T-helper 2 cell (primary cell): ENCODE measurements around the gene BNIP5.
"Not testable (repeated sequence)": the region's sequence is repeated elsewhere in the genome, so short reads cannot be mapped to it uniquely, and the experiment has no call there.

Source experiments
- DNase-seq, 5 experiments: peaks; one replicate each; pipeline versions ENCODE4 v3.0.0 to v3.0.0-alpha.2; 2012 to 2022

BNIP5 gene

DNA sequence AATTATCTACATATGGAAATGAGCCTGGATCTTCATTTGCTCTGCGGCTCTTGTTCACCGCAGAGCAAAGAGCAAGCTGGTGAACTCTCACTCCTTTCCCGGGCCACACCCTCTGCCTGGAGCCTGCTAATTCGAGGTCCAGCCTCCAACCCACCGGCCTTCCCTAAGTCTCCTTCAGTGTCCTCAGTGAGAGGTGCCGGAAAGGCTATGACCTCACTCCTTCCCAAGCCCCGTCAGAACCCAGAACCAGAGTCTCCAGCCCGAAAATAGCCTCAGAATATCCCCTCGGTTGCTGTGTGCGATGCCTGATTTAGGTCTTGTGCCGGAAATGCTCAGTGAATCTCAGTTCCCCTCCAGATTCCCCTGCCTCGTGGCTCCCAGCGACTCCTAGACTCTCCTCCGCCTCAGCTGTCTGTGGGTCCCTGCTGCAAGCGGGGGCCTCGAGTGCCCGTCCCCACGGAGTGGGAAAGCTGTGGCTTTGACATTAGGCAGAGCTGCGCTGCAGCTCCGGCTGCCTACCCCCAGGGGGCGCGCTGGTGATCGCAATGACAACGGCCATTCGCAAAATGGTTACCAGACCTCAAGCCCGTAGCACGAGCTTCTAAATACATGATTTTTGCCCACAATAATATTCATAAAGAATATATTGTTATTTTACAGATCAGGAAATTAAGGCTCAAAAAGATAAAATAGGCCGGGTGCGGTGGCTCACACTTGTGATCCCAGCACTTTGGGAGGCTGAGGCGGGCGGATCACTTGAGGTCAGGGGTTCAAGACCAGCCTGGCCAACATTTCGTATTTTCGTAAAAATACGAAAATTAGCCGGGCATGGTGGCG, 4.1 kb upstream of the BNIP5 start:
- peak; percentile 41 to 64 (median 62) for DNase-seq

DNA sequence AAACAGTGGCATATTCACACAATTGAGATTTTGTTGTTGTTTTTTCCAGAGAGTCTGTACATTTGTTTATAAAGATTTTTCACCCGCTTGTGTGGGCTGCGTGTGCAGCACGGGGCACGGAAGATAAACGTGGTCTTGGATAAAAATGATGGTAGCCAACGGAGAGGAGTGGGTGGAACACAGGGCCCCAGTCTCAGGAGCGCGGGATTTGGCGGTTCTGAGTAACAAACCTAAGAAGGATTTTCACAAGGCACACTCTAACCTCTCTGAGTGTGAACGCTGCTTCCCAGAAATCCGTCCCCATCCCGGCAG, 3.6 kb upstream of the BNIP5 start:
- DNase-seq, result no peak

DNA sequence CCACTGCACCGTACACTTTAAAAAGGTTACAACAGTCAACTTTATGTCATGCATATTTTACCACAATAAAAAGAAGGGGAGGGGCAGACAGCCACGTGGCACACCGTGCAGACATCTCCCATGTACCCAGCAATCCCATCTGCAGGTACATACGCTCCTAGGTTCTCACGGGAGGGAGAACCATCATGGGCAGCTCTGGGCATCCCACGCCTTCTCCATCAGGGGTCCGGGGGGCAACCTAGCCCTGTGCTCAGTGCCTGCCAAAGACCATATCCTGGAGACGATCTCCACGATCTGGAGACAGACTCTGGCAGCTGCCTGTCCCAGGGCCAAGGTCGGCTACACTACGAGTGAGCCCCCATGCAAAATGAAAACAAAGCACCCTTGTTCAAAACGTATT, 2.5 kb upstream of the BNIP5 start:
- DNase-seq, result no peak

DNA sequence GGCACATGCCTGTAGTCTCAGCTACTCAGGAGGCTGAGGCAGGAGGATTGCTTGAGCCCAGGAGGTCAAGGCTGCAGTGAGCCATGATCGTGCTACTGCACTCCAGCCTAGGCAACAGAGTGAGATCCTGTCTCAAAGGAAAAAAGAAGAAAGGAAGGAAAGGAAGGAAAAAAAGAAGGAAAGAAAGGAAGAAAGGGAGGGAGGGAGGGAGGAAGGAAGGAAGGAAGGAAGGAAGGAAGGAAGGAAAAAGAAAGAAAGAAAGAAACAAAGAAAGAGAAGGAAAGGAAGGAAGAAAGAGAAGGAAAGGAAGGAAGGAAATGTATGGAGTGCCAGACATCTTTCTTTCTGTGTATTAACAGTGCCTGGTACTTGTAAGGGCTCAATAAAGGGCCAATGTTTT, 1.5 kb upstream of the BNIP5 start:
- DNase-seq, result not testable (repeated sequence)

DNA sequence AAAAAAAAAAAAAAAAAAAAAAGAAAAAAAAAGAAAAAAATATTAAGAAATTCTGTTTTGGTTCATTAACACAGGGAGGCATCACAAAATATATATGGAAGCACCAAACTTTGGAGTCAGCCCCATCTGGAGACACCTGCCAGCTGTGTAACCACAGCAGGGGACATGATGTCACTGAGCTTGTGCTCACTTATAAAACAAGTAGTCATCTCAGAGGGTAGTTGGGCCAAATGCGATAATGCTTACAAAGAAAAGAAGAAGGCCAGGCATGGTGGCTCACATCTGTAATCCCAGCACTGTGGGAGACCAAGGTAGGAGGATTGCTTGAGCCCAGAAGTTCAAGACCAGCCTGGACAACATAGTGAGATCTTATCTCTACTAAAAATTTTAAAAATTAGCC, 1.1 kb upstream of the BNIP5 start:
- DNase-seq, result no peak

DNA sequence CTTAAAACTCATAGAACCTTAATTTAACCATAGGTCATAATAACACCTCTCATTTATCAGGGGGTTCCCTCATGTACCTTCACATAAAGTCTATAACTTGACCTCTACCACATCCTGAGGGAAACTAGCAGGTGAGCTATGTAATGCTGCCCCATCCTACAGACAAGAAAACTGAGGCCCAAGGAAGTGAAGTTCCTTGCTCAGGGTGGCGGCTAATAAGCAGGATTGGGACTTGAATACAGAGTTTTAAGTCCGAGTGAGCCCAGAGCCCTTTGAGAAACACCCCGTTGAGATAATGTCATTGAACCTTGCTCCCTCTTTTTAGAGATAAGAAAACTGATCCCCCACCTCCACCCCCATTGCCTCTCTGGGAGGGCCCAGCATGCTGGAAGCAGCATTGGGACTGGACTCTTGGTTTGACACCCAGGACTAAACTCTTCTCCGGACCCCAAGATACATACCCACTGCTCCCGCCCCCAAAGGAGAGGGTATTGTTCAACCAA, 429 bp downstream of the BNIP5 start:
- DNase-seq, result no peak

DNA sequence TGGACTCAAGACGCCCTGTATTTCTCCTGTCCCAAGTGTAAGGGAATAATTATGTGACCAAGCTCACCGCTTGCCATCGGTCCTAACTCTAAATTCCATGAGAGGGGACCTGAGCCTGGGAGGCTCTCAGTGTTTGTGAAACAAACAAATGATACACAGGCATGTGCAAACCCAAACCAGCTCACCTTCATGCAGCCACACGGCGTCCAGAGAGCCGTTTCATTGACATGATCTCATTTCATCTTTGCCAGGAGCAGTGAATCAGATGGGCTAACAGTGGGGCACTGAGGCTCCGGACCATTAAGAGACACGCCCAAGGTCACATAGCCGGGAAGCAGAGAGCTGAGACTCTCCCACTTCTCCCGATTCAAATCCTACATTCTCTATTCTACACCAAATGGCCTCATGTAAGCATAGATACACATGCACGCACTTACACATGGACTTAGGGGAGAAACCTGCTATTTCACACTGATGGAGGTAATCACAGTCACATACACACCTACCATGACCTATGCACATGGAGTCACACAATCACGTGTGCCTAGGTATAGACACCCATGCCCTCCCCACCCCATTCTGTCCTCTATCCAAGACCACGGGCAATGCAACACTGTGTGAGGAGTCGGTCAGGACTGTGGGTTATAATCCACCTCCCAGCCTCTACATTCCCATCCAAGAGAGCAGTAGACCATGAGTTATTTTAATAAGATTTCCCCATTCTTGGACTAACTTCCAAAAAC, 1.1 kb downstream of the BNIP5 start:
- DNase-seq, result no peak

DNA sequence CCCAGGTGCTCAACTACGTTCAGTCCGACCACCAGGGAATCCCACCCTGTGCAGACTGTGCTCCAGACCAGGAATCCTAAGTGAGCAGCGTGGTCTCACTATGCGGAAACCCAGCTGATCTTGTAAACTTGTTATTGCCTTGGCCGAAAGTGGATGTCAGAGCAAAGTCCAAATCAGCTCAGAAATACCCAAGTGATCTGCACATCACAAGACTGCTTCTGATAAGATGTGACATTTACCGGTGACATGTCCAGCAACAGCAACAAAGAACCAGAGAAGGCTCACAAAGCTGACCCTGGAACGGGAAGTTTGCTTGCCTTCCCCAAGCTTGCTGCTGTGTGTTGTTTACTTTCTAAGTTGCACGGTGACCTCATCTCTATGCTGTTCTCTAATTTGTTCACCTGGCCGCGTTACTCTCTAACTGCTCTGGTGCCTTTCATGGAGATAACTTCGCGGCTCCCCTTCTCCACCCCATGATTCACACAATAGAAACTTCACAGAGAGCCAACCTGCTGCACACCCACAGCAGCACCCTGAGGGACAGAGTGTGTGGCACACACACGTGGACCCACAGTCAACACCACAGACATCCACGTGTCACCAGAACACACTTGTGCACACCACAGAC, 1.7 kb downstream of the BNIP5 start:
- no peak for DNase-seq

DNA sequence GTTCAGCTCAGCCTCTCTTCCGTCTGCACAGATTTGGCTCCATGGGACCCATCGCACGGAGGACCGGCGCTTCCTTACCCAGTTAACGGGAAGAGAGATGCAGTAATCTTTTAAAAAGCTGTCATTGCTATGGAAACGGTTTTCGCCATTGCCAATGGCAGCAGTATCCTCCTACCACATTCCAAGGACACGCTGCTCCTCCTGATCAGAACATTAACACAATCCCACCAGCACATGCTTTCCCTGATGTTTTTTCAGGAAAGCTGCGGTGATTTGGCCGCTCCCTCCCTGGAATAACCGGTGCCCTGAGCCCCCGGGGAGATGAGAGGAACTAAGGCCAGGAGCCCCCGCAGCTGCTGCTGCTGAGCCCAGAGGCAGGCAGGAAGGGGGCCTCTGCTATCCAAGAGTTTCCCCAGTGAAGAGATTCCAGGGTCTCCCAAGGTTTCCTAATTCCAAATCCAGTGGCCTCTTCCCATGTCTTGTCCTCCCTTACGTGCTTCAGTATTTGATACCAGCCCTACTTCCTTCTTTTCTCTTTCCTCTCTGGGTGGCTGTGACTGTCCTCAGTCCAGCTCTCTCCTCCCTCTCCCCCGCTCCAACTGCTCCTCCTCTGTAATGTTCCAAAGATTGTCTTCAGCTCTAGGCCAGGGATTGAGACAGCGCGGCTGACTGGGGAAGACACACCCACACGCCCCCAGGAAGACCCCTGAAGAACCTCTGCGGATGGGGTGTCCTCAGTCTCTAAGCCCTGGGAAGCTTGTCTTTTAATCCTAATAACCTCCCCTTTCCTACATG, 2.6 kb downstream of the BNIP5 start:
- DNase-seq, result no peak

DNA sequence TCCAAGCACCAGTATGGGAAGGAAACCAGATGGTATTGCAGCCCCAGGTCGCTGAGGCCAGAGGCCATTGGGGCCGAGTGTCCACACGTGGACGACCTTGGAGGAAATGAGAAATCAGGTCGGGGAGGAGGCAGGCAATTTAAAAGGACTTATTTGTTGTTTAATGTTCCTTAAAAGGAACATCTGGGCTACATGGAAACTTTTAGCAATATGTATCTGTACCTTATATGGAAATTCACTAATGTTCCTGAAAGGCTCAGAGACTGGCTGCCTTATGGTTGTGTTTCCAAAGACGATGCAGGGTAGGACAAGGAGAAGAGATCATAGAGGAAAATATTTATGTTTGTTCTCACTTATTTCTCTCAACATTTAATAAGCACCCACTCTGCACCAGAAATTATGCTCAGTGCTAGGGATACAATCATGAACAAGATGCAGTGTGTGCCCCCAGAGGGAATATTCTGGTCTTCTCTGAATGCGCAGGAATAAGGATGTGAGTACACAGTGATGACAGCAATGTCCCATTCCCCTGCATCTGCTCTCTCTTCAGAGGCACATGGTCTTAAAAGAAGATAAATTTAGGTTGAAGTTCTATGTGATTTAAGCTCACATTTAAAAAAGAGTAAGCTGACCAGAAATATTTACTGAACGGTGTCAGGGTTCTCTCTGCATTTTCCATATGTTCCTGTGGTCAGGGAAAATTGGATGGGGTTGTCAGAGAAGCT, 3.4 kb downstream of the BNIP5 start:
- DNase-seq, result no peak

DNA sequence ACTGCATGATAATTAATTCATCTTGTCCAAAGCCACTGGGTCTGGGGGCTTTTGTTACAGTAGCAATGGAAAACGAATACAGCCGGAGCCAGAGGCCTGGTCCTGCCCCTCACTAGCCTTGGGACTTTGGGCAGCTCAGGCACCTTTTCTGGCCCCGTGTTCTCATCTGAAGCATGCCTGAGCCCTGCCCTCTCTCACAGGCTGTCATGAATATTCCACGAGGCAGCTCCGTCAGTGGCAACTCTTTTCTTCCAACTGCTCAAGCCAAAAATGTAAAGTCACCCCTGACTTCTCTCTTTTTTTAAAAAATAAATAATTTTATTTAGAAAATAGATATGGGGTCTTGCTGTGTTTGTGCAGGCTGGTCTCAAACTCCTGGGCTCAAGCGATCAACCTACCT, 5.3 kb downstream of the BNIP5 start:
- no peak for DNase-seq

DNA sequence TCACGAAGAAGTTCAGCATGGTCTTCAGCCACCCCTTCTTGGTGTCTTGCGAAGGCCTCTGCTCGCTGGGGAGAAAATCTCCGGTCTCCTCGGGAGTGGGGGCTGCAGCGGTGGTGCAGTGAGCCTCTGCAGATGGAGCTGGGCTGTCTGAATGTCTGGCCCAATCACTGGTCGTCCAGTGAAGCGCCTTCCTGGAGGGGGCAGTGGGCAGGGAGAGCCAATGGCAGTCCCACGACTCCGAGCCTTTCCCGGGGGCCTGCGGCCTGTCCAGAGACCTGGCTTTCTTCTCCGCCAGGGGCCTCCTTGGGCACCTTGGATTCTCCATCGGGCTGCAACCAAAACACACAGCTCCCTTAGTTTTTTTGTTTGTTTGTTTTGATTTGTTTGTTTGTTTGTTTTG, 6.3 kb downstream of the BNIP5 start:
- DNase-seq, result no peak

DNA sequence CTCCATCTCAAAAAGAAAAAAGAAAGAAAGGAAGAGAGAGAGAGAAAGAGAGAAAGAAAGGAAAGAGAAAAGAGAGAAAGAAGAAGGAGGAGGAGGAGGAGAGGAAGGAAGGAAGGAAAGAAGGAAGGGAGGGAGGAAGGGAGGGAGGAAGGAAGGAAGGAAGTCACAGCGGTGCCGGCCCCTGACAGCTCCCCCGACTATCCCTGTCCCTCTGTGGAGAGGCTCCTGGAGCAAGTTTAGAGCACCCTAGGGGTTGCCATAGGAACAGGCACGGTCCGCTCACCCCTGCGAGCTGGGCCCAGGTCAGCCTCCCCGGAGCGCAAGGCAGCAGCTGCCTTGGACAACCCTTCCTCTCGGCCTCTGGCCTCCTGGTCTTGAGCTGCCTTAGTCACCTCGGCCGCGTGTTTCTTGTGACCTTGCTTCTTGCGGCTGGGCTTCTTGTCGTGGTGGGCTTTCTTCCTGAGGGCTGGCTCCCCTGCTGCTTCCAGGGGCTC, 6.8 kb downstream of the BNIP5 start:
- no peak for DNase-seq

DNA sequence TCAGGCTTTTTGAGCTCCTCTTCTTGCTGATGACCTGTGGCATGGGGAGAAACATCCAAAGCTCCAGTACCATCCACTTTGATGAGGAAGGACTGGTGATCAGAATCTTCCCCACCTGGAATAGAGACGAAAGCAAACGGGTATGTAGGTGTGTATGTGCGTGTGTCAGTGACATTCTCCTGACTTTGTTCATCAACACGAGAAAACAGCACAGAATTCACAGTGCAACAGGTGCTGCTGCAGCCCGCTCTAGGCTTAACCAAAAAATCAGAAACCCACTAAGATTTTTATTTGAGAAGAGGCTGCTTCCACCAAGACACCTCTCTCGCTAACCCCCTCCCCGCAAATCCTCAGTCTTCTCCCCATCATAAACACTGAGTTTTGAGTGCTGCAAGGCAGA, 8.1 kb downstream of the BNIP5 start:
- DNase-seq, result no peak

DNA sequence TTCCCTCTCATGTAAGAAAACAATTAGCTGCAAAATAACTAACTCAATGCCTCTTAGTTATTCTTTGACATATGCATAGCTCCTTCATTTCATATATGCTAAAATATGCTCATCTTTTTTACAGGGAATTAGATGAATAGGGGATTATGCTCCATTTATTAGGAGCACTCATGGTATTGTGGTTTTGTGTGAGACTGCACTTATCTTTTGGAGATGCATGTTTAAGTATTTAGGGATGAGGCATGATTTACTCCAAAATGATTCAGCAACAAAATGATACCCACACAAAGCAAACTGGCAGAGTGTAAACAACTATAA, 8.8 kb downstream of the BNIP5 start:
- no peak for DNase-seq

DNA sequence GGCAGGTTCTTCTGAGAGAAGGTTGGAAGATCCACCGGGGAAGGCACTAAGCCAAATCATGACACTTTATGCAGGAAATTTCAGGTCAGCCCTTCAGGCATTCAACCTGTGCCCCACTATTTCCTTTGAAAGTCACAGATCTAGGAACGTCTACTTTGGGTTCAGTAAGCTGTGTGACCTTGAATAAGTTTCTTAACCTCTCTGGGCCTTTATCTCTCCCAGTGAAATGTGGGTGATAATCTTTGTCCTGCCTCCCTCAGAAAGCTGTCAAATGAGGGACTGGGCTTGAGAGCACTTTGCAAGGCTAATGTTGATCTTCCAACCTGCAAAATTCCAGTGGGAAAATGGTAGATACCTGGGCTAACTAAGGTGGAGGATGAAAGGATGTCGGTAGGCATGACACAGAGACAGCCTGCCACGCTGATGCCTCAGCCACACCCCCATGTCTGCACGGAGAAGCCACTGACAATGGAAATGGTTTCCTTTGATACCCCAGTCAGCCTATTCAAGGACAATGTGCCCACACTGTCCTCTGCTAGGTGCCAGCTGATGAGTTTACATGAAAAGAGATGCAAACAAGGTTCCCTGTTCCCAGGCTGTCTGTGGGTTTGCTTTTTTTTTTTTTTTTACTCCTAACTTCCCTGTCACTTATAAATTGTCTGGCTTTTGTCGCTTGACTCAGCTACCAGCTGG, 9.3 kb downstream of the BNIP5 start:
- no peak for DNase-seq

DNA sequence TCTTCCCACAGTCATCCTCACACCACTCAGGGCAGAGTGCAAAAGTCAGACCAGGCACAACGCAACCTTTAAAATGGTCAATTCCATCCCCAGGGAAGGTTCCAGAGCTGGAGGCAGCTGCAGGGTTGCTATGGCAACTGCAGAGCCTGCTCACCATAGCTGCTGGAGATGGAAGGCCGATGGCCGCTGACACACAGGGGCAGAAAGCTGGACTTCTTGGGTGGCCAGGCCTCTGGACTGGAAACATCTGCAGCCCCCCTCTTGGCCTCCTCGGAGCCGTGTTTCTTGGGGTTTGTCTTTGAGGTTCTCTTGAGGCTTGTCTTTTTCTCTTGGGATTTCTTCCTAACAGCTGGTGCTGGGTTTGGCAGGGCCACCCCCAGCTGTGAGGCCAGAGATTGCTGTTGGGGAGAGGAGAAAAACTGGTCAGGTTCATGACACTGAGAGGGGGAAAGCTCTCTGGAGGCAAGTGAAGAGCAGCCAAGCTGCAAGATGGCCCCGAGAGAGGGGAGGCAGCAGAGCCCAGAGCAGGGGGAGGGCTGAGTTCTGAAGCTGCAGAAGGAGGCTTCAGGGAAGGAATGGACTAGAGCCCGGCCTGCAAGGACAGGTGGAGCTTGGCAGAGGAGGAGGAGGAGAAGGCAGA, 10.2 kb downstream of the BNIP5 start:
- no peak for DNase-seq

DNA sequence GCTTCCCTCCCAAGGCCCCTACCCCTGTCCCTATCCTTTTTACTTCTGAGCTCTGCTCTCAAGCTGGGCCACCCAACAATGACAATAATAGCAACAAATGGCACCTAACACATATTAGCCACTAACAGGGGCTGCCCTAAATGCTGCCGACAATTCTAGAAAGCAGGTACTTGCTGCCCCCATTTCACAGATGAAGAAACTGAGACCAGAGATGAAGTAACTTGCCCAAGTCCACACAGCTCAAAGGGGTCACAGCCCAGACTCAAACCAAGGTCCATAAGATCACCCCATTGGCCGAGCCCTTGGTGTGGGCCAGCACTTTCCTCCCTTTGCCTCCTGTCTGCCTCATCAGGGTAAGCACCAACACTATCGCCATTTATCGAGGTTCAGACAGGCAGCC, 12.0 kb downstream of the BNIP5 start:
- no peak for DNase-seq

DNA sequence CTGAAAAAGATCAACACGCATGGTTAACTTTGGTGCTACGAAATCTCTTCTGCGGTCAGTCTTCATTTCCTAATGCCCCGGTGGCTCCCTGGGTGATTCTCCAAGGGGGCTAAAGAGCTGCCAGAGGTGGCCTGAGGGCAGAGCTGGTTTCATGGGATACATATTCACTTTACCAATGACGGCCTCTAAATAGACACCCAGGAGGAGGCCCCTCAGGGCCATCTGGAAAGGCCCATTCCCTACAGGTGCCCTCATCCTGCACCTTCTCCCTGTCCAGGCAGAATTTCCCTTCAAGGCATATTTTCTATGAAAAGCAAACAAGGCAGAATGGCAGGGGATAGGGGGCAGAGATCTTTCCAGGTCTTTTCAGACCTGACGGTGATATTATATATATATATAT, 12.5 kb downstream of the BNIP5 start:
- no peak for DNase-seq

DNA sequence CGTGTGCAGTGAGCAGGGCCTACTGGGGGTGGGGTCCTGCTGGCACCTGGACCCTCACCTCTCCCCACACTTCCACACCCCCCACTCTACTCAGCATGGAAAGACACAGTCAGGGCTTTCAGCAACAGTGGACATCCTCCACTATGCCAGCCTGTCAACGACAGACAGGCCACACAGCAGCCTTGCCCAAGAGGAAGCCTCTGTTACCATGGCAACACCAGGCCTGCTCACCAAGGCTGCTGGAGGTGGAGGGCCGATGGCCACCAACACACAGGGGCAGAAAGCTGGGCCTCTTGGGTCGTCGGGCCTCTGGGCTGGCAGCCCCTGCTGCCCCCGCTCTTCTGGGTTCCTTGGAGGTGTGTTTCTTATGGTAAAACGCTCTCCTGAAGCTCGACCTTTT, 13.6 kb downstream of the BNIP5 start:
- DNase-seq, result no peak

DNA sequence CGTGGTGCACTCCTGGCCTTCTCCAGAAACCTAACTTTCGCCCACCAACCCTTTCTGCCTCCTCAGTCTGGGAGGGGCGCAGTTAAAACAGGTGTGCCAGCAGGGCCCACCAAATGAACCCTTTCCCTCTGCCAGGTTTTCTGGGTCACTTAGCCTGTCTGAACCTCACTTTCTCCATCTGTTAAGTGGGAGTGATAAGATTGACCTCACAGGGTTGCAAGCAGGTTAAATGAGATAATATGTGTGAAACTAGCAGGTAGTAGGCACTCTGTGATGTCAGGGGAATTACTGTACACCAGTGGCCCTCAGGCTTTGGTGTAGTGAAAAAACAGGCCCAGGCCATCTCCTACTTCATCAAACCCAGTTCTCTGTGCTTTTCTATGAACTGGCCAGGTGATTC, 14.1 kb downstream of the BNIP5 start:
- DNase-seq, result no peak
